Liver (tissue), 9 donors: ENCODE measurements around the gene IGF1R. TPM values are rescaled to one million over a fixed set of nuclear protein-coding genes. Genes with fewer than 3 reads are reported as not detected.
A peak's percentile ranks its signal among the peaks of the same experiment; 100 is the strongest.

Experiments used
- DNase-seq: peaks from one replicate; pipeline ENCODE4 v3.0.0-alpha.2; 2017; ENCODE audit warnings: low spot score
- H3K27ac ChIP-seq, 2 donors: one replicate each; pipeline ENCODE4 v1.7.0; 2013; ENCODE audit warnings: inconsistent platforms in 2 of 2, low read length in 2 of 2, control low read depth in 1 of 2, low read depth in 1 of 2, mild to moderate bottlenecking in 1 of 2
- H3K27me3 ChIP-seq, 4 donors: one replicate each; pipeline versions ENCODE4 v1.6.1 to v1.7.0; 2013; ENCODE audit warnings: low read length in 3 of 4, inconsistent platforms in 1 of 4, mild to moderate bottlenecking in 1 of 4, moderate library complexity in 1 of 4; ENCODE audit not compliant: control insufficient read depth in 4 of 4, insufficient read depth in 4 of 4
- H3K36me3 ChIP-seq, 4 donors: one replicate each; pipeline versions ENCODE4 v1.6.1 to v1.7.0; 2013; ENCODE audit warnings: low read length in 3 of 4, mild to moderate bottlenecking in 3 of 4, low read depth in 1 of 4, moderate library complexity in 1 of 4; ENCODE audit not compliant: control insufficient read depth in 4 of 4, insufficient read depth in 3 of 4
- H3K4me1 ChIP-seq, 4 donors: one replicate each; pipeline versions ENCODE4 v1.6.1 to v1.7.0; 2013; ENCODE audit warnings: low read length in 3 of 4, mild to moderate bottlenecking in 3 of 4, moderate library complexity in 1 of 4; ENCODE audit not compliant: control insufficient read depth in 4 of 4, insufficient read depth in 4 of 4
- H3K4me3 ChIP-seq, 3 donors: one replicate each; pipeline versions ENCODE4 v1.6.1 to v1.7.0; 2013; ENCODE audit warnings: low read length in 3 of 3, control low read depth in 1 of 3, low read depth in 1 of 3, mild to moderate bottlenecking in 1 of 3
- H3K9ac ChIP-seq, 2 donors: one replicate each; pipeline ENCODE4 v1.7.0; 2013; ENCODE audit warnings: low read length in 2 of 2, mild to moderate bottlenecking in 2 of 2, moderate library complexity in 2 of 2, control low read depth in 1 of 2, low read depth in 1 of 2
- H3K9me3 ChIP-seq, 4 donors: one replicate each; pipeline versions ENCODE4 v1.6.1 to v1.7.0; 2013; ENCODE audit warnings: low read length in 3 of 4; ENCODE audit not compliant: control insufficient read depth in 4 of 4
- ATF3 ChIP-seq: IDR thresholded peaks from 2 replicates; pipeline ENCODE4 v1.6.1; 2016; ENCODE audit warnings: antibody characterized with exemption
- CTCF ChIP-seq: fragments of 150-350 bp; IDR thresholded peaks from 2 replicates; pipeline ENCODE4 v1.5.1; 2017; ENCODE audit warnings: improper control_type of control experiment, low read depth, low read length; ENCODE audit not compliant: missing input control
- EGR1 ChIP-seq, 2 donors: IDR thresholded peaks; 2 replicates each; pipeline ENCODE4 v1.6.1; 2016 to 2018; ENCODE audit warnings: antibody characterized with exemption in 2 of 2, low read depth in 2 of 2
- FOXA1 ChIP-seq: IDR thresholded peaks from 2 replicates; pipeline ENCODE4 v1.6.1; 2016; ENCODE audit warnings: antibody characterized with exemption
- FOXA2 ChIP-seq: IDR thresholded peaks from 2 replicates; pipeline ENCODE4 v1.6.1; 2016; ENCODE audit warnings: antibody characterized with exemption
- GABPA ChIP-seq, 2 donors: IDR thresholded peaks in 1 of 2; conservative IDR thresholded peaks in 1 of 2; 2 replicates each; pipeline ENCODE4 v1.6.1; 2016; ENCODE audit warnings: antibody characterized with exemption in 2 of 2, mild to moderate bottlenecking in 1 of 2, moderate library complexity in 1 of 2
- HNF4A ChIP-seq, 2 donors: conservative IDR thresholded peaks; 2 replicates each; pipeline ENCODE4 v1.6.1; 2016; ENCODE audit warnings: antibody characterized with exemption in 2 of 2, mild to moderate bottlenecking in 2 of 2
- HNF4G ChIP-seq: IDR thresholded peaks from 2 replicates; pipeline ENCODE4 v1.6.1; 2016; ENCODE audit warnings: antibody characterized with exemption
- JUND ChIP-seq, 2 donors: IDR thresholded peaks; 2 replicates each; pipeline ENCODE4 v1.6.1; 2016; ENCODE audit warnings: antibody characterized with exemption in 2 of 2
- MAX ChIP-seq: IDR thresholded peaks from 2 replicates; pipeline ENCODE4 v1.6.1; 2016; ENCODE audit warnings: antibody characterized with exemption
- NR2F2 ChIP-seq: IDR thresholded peaks from 2 replicates; pipeline ENCODE4 v1.6.1; 2016; ENCODE audit warnings: antibody characterized with exemption
- RAD21 ChIP-seq, 2 donors: IDR thresholded peaks; 2 replicates each; pipeline ENCODE4 v1.6.1; 2016; ENCODE audit warnings: antibody characterized with exemption in 2 of 2, mild to moderate bottlenecking in 2 of 2
- REST ChIP-seq: IDR thresholded peaks from 2 replicates; pipeline ENCODE4 v1.6.1; 2016; ENCODE audit warnings: antibody characterized with exemption, mild to moderate bottlenecking
- RXRA ChIP-seq, 2 donors: IDR thresholded peaks; 2 replicates each; pipeline ENCODE4 v1.6.1; 2017 to 2018; ENCODE audit warnings: antibody characterized with exemption in 2 of 2, mild to moderate bottlenecking in 1 of 2
- SP1 ChIP-seq: IDR thresholded peaks from 2 replicates; pipeline ENCODE4 v1.6.1; 2018; ENCODE audit warnings: antibody characterized with exemption, mild to moderate bottlenecking
- TAF1 ChIP-seq: conservative IDR thresholded peaks from 2 replicates; pipeline ENCODE4 v1.6.1; 2016; ENCODE audit warnings: antibody characterized with exemption, mild to moderate bottlenecking
- YY1 ChIP-seq: IDR thresholded peaks from 2 replicates; pipeline ENCODE4 v1.6.1; 2016; ENCODE audit warnings: antibody characterized with exemption, mild to moderate bottlenecking
- ZBTB33 ChIP-seq: IDR thresholded peaks from 2 replicates; pipeline ENCODE4 v1.6.1; 2016; ENCODE audit warnings: antibody characterized with exemption
- WGBS: extraction: QIAGEN DNeasy Blood & Tissue Kit; methylation state at CpG from one replicate; pipeline ENCODE4 v1.1.7; 2013; 5-methylcytosine and 5-hydroxymethylcytosine counted together
- polyA plus RNA-seq, 2 donors: library from polyadenylated mRNA; stranded (reverse) in 1 of 2; unstranded in 1 of 2; fragments of 200-250 nt in 1 of 2; fragments of >200 nt in 1 of 2; fragmentation: Nextera tagmentation in 1 of 2; extraction: Ambion mirVana in 1 of 2; gene quantifications; one replicate each; pipeline versions ENCODE4 v1.2.1 to v1.2.3, GENCODE V29; 2013 to 2015
- total RNA-seq, 2 donors: library from RNA; depleted of rRNA; stranded (reverse); fragments of >200 nt; gene quantifications; one replicate each; pipeline ENCODE4 v1.2.3, GENCODE V29; 2014
- donor health status: healthy.
- donor health status: healthy.
- donor health status: healthy.
- donor health status: healthy.
- donor health status: healthy.

The IGF1R gene
- total and polyA plus RNA-seq, 4 donors = 0.69 to 10.3 (median 3.2) TPM

GRCh38 chr15:98930576-98930975 is 282.2 kb downstream of the IGF1R start:
- no peaks in the 10 kb centered on the region for H3K9me3 ChIP-seq
- no peak overlapping the region for H3K9ac ChIP-seq
- no peak for DNase-seq
- TF ChIP-seq RXRA (IDR thresholded peaks at IDR 0.05) (peak; percentile 10 to 55), EGR1 (IDR thresholded peaks at IDR 0.05; ENCODE audit: low read depth in 2 of 2) (no peak), YY1 (no peak)
- no peak overlapping the region for H3K27ac ChIP-seq
- H3K36me3 ChIP-seq = no peaks in the 10 kb centered on the region
- peaks cover 0 to 2% (median 0%) of the 10 kb centered on the region in 4 donors for H3K4me1 ChIP-seq
- H3K4me3 ChIP-seq = no peak overlapping the region
- WGBS = 90% methylated on average over 4 of the region's 4 CpGs
- H3K27me3 ChIP-seq = no peaks in the 10 kb centered on the region

GRCh38 chr15:98931004-98931403 is 282.7 kb downstream of the IGF1R start:
- 80% methylated on average over 4 of the region's 4 CpGs for WGBS
- H3K36me3 ChIP-seq = no peaks in the 10 kb centered on the region

More at GRCh38 chr15:98931004-98931403, 282.7 kb downstream of the IGF1R start:
- Histone ChIP-seq H3K27me3 (no peaks in the 10 kb centered on the region), H3K9ac (no peak overlapping the region), H3K9me3 (no peaks in the 10 kb centered on the region), H3K27ac (peak overlapping the region in 1 of 2 donors; percentile 29), H3K4me3 (no peak overlapping the region), H3K4me1 (peaks cover 0 to 2% (median 0%) of the 10 kb centered on the region in 4 donors)
- no peak for DNase-seq
- no peak for TF ChIP-seq JUND (IDR thresholded peaks at IDR 0.05)
- TF ChIP-seq ATF3 = no peak
- TF ChIP-seq MAX = no peak
- no peak for TF ChIP-seq HNF4G
- TF ChIP-seq FOXA2 = no peak
- TF ChIP-seq GABPA (IDR thresholded peaks at IDR 0.05 in 1 of 2, conservative IDR thresholded peaks at IDR 0.05 in 1 of 2) = no peak
- TF ChIP-seq ZBTB33 = no peak
- no peak for TF ChIP-seq RAD21 (IDR thresholded peaks at IDR 0.05)
- TF ChIP-seq TAF1 = no peak
- TF ChIP-seq FOXA1 = no peak
- TF ChIP-seq SP1 = no peak
- no peak for TF ChIP-seq EGR1 (IDR thresholded peaks at IDR 0.05; ENCODE audit: low read depth in 2 of 2)
- TF ChIP-seq REST = no peak
- TF ChIP-seq HNF4A (conservative IDR thresholded peaks at IDR 0.05) = no peak
- TF ChIP-seq YY1 = no peak
- TF ChIP-seq RXRA (IDR thresholded peaks at IDR 0.05) = no peak
- TF ChIP-seq NR2F2 = no peak
- TF ChIP-seq CTCF = no peak
